Activated CD8-positive, alpha-beta memory T cell treated with anti-CD3 and anti-CD28 coated beads, Interleukin-2, amount 50 U/mL, for 1 hour (primary cell): Measurements from ENCODE around the gene MRPL4.

Experiments used
- DNase-seq: peaks from one replicate; pipeline ENCODE4 v3.0.0-alpha.2; 2020; ENCODE audit errors: extremely low read depth

The MRPL4 gene

GRCh38 chr19:10288662-10289166 lies 36.7 kb downstream of the MRPL4 start:
- DNase-seq, result no peak

- no peak for DNase-seq
These were observed 37.3 kb downstream of the MRPL4 start for GRCh38 chr19:10289167-10289835.

GRCh38 chr19:10289836-10290356 lies 37.9 kb downstream of the MRPL4 start, which contains the start of gene ICAM5:
ICAM5 (plus strand) TSS chr19:10289952; CDS start chr19:10290044, 92 bp downstream.
- no peak for DNase-seq

GRCh38 chr19:10290357-10290875 lies 38.4 kb downstream of the MRPL4 start:
- no peak for DNase-seq

GRCh38 chr19:10290876-10291553 lies 39.0 kb downstream of the MRPL4 start:
- DNase-seq, result no peak

GRCh38 chr19:10291554-10292205 lies 39.7 kb downstream of the MRPL4 start:
- DNase-seq, result no peak

- DNase-seq, result no peak
These were observed 40.3 kb downstream of the MRPL4 start for GRCh38 chr19:10292206-10292788.

GRCh38 chr19:10292789-10293636 lies 41.0 kb downstream of the MRPL4 start:
- no peak for DNase-seq

GRCh38 chr19:10293637-10294367 lies 41.8 kb downstream of the MRPL4 start:
- no peak for DNase-seq

GRCh38 chr19:10294368-10294697 lies 42.3 kb downstream of the MRPL4 start:
- DNase-seq, result no peak

- no peak for DNase-seq
These were observed 43.4 kb downstream of the MRPL4 start for GRCh38 chr19:10295305-10295846.

GRCh38 chr19:10295847-10296591 lies 44.0 kb downstream of the MRPL4 start:
- no peak for DNase-seq

- no peak for DNase-seq
These were observed 47.8 kb downstream of the MRPL4 start for GRCh38 chr19:10299545-10300458.

GRCh38 chr19:10305139-10305806 lies 53.3 kb downstream of the MRPL4 start:
- no peak for DNase-seq

- DNase-seq, result no peak
These were observed 54.3 kb downstream of the MRPL4 start for GRCh38 chr19:10306327-10306726.

GRCh38 chr19:10309423-10309822 lies 57.4 kb downstream of the MRPL4 start, which contains the start of gene ZGLP1:
ZGLP1 (minus strand) TSS chr19:10309815.
- DNase-seq, result no peak
